ENCODE data around the gene APBB2. TPM values are rescaled to one million over a fixed set of nuclear protein-coding genes. Genes with fewer than 3 reads are reported as not detected.

Gene APBB2
- total and polyA plus RNA-seq, 12 donors = 5.2 to 35.4 (median 26.3) TPM

GRCh38 chr4:41022116-41022515, 192.2 kb downstream of the APBB2 start:
- intact Hi-C loops (cut with DNase I) = no loop called here
- DNase-seq (no peak), ATAC-seq (no peak)
- peaks cover 0 to 24% (median 0%) of the 10 kb centered on the region in 9 donors for H3K36me3 ChIP-seq
- WGBS, 2 donors = 64 to 86% methylated on average over 3 of the region's 3 CpGs
- no peaks in the 10 kb centered on the region for H3K27me3 ChIP-seq
- H3K9me3 ChIP-seq = peaks cover 0 to 50% (median 17%) of the 10 kb centered on the region in 11 donors
- H3K4me1 ChIP-seq = peaks cover 0 to 21% (median 8%) of the 10 kb centered on the region in 9 donors
- no peak overlapping the region for H3K4me3 ChIP-seq
- no peak for TF ChIP-seq CTCF (IDR thresholded peaks at IDR 0.05)
- peak overlapping the region in 2 of 10 donors; percentile 5 to 17 for H3K27ac ChIP-seq

- intact Hi-C loops (cut with DNase I) = no loop called here
- no peak for ATAC-seq
- no peak for DNase-seq
- no peak overlapping the region for H3K4me3 ChIP-seq
- no peak overlapping the region for H3K27ac ChIP-seq
- H3K27me3 ChIP-seq = no peaks in the 10 kb centered on the region
- WGBS, 2 donors = 68 to 75% methylated on average over 6 of the region's 6 CpGs
- H3K36me3 ChIP-seq = peaks cover 0 to 22% (median 0%) of the 10 kb centered on the region in 9 donors
- peaks cover 0 to 45% (median 5%) of the 10 kb centered on the region in 9 donors for H3K4me1 ChIP-seq
- no peaks in the 10 kb centered on the region for H3K9me3 ChIP-seq
- TF ChIP-seq CTCF (IDR thresholded peaks at IDR 0.05) = no peak
Measured at GRCh38 chr4:41015016-41015675, 199.2 kb downstream of the APBB2 start.

- no peak overlapping the region for H3K4me3 ChIP-seq
- DNase-seq (no peak), ATAC-seq (peak in 1 of 8 donors; percentile 7)
- intact Hi-C loops (cut with DNase I) = no loop called here
- no peaks in the 10 kb centered on the region for H3K27me3 ChIP-seq
- H3K4me1 ChIP-seq = peaks cover 0 to 35% (median 0%) of the 10 kb centered on the region in 9 donors
- 82 to 84% methylated on average over 7 of the region's 7 CpGs for WGBS, 2 donors
- no peak for TF ChIP-seq CTCF (IDR thresholded peaks at IDR 0.05)
- H3K27ac ChIP-seq = no peak overlapping the region
- no peaks in the 10 kb centered on the region for H3K9me3 ChIP-seq
- H3K36me3 ChIP-seq = peaks cover 0 to 22% (median 0%) of the 10 kb centered on the region in 9 donors
Measured at GRCh38 chr4:41014158-41014557, 200.2 kb downstream of the APBB2 start.

GRCh38 chr4:41013746-41014145, 200.6 kb downstream of the APBB2 start:
- WGBS, 2 donors = 73 to 77% methylated on average over 6 of the region's 6 CpGs
- Histone ChIP-seq H3K9me3 (no peaks in the 10 kb centered on the region), H3K27me3 (no peaks in the 10 kb centered on the region), H3K4me3 (peak overlapping the region in 3 of 10 donors; percentile 4 to 10 (median 5)), H3K36me3 (peaks cover 0 to 22% (median 0%) of the 10 kb centered on the region in 9 donors), H3K4me1 (peaks cover 0 to 31% (median 0%) of the 10 kb centered on the region in 9 donors), H3K27ac (no peak overlapping the region)
- peak in 1 of 9 donors; percentile 6 for TF ChIP-seq CTCF (IDR thresholded peaks at IDR 0.05)
- intact Hi-C loops (cut with DNase I) = no loop called here
- DNase-seq = no peak
- peak in 6 of 8 donors; percentile 23 to 78 (median 41) for ATAC-seq

All from heart right ventricle (tissue), 16 donors.